Fibroblast of lung (primary cell): ENCODE measurements around the gene CNTNAP5. TPM values are rescaled to one million over a fixed set of nuclear protein-coding genes. Genes with fewer than 3 reads are reported as not detected.

Source experiments
- DNase-seq, 2 donors: peaks; one replicate each; pipeline versions ENCODE4 v3.0.0 to v3.0.0-alpha.2; 2010; ENCODE audit warnings: low read depth in 2 of 2
- H2AFZ ChIP-seq: 2 replicates; pipeline ENCODE4 v1.5.1; 2012; ENCODE audit warnings: low read length, control low read depth, inconsistent platforms
- H3K27ac ChIP-seq: 2 replicates; pipeline ENCODE4 v1.5.1; 2011; ENCODE audit warnings: low read length, control low read depth; ENCODE audit not compliant: insufficient read depth
- H3K27me3 ChIP-seq: 2 replicates; pipeline ENCODE4 v1.5.1; 2011; ENCODE audit warnings: mild to moderate bottlenecking, low read length; ENCODE audit not compliant: control insufficient read depth, insufficient read depth
- H3K36me3 ChIP-seq: 2 replicates; pipeline ENCODE4 v1.5.1; 2011; ENCODE audit warnings: low read length; ENCODE audit not compliant: control insufficient read depth, insufficient read depth
- H3K4me1 ChIP-seq: 2 replicates; pipeline ENCODE4 v1.5.1; 2011; ENCODE audit warnings: low read length; ENCODE audit not compliant: control insufficient read depth, insufficient read depth; ENCODE audit errors: extremely low read depth
- H3K4me2 ChIP-seq: 2 replicates; pipeline ENCODE4 v1.5.1; 2011; ENCODE audit warnings: low read length, control low read depth; ENCODE audit not compliant: insufficient read depth; ENCODE audit errors: extremely low read depth
- H3K4me3 ChIP-seq, 4 experiments: fragments of 200-600 bp in 1 of 4; sonication (generic) in 1 of 4; replicated peaks in 1 of 4; 2 replicates each; pipeline ENCODE4 v1.5.1; 2011 to 2016; ENCODE audit warnings: low read length in 4 of 4, low read depth in 3 of 4, mild to moderate bottlenecking in 3 of 4, control low read depth in 2 of 4, inconsistent platforms in 1 of 4, mixed read lengths in 1 of 4; ENCODE audit not compliant: insufficient read depth in 1 of 4; ENCODE audit errors: control extremely low read depth in 1 of 4
- H3K79me2 ChIP-seq: 2 replicates; pipeline ENCODE4 v1.5.1; 2012; ENCODE audit warnings: mild to moderate bottlenecking, low read length, inconsistent platforms; ENCODE audit not compliant: control insufficient read depth, insufficient read depth
- H3K9ac ChIP-seq: 2 replicates; pipeline ENCODE4 v1.5.1; 2011; ENCODE audit warnings: mild to moderate bottlenecking, low read length, control low read depth; ENCODE audit not compliant: insufficient read depth
- H3K9me3 ChIP-seq: 2 replicates; pipeline ENCODE4 v1.5.1; 2012; ENCODE audit warnings: low read depth, low read length; ENCODE audit not compliant: control insufficient read depth, insufficient read depth
- H4K20me1 ChIP-seq: 2 replicates; pipeline ENCODE4 v1.5.1; 2011; ENCODE audit warnings: low read length; ENCODE audit not compliant: control insufficient read depth, insufficient read depth; ENCODE audit errors: extremely low read depth
- EZH2 ChIP-seq: IDR thresholded peaks from 2 replicates; pipeline ENCODE4 v1.5.1; 2012; ENCODE audit warnings: low read length, control low read depth, mild to moderate bottlenecking; ENCODE audit errors: missing control alignments
- polyA plus RNA-seq, 2 donors: library from polyadenylated mRNA; depleted of rRNA in 1 of 2; stranded (reverse) in 1 of 2; unstranded in 1 of 2; fragments of >200 nt; gene quantifications; 2 replicates each; pipeline ENCODE4 v1.2.1, GENCODE V29; 2011 to 2012; ENCODE audit warnings: missing spikeins in 1 of 2
- total RNA-seq: library from RNA; depleted of rRNA; stranded (reverse); fragments of >200 nt; gene quantifications from 2 replicates; pipeline ENCODE4 v1.2.1, GENCODE V29; 2014
- TF ChIP-seq, protein P1 (sequence below), 2 donors: IDR thresholded peaks in 1 of 2; conservative IDR thresholded peaks in 1 of 2; 1 replicate in 1 of 2; 2 replicates in 1 of 2; pipeline ENCODE4 v1.5.1; 2011 to 2012; ENCODE audit warnings: low read length in 2 of 2, control low read depth in 1 of 2, inconsistent platforms in 1 of 2, low read depth in 1 of 2, mild to moderate bottlenecking in 1 of 2

Gene CNTNAP5
- total and polyA plus RNA-seq, 2 donors (not counting 1 experiment from before 2014, with no cell fraction given), result not detected

- no peaks in the 10 kb centered on the region for H3K27me3 ChIP-seq
- H3K9me3 ChIP-seq, result no peaks in the 10 kb centered on the region
- no peak overlapping the region for H2AFZ ChIP-seq
- no peak for DNase-seq
- H3K9ac ChIP-seq, result no peak overlapping the region
- no peak overlapping the region for H3K4me3 ChIP-seq
- H3K4me2 ChIP-seq, result no peak overlapping the region
- H4K20me1 ChIP-seq, result no peaks in the 10 kb centered on the region
- H3K4me1 ChIP-seq, result no peaks in the 10 kb centered on the region
- H3K27ac ChIP-seq, result no peak overlapping the region
- no peaks in the 10 kb centered on the region for H3K36me3 ChIP-seq
- H3K79me2 ChIP-seq, result no peaks in the 10 kb centered on the region
- TF ChIP-seq, protein P1, sequence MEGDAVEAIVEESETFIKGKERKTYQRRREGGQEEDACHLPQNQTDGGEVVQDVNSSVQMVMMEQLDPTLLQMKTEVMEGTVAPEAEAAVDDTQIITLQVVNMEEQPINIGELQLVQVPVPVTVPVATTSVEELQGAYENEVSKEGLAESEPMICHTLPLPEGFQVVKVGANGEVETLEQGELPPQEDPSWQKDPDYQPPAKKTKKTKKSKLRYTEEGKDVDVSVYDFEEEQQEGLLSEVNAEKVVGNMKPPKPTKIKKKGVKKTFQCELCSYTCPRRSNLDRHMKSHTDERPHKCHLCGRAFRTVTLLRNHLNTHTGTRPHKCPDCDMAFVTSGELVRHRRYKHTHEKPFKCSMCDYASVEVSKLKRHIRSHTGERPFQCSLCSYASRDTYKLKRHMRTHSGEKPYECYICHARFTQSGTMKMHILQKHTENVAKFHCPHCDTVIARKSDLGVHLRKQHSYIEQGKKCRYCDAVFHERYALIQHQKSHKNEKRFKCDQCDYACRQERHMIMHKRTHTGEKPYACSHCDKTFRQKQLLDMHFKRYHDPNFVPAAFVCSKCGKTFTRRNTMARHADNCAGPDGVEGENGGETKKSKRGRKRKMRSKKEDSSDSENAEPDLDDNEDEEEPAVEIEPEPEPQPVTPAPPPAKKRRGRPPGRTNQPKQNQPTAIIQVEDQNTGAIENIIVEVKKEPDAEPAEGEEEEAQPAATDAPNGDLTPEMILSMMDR (conservative IDR thresholded peaks at IDR 0.05 in 1 of 2, IDR thresholded peaks at IDR 0.05 in 1 of 2; ENCODE audit: low read depth in 1 of 2, low read length in 2 of 2), result no peak
- TF ChIP-seq EZH2, result no peak
Measured at GRCh38 chr2:124756048-124756447, 731.0 kb downstream of the CNTNAP5 start.

DNA sequence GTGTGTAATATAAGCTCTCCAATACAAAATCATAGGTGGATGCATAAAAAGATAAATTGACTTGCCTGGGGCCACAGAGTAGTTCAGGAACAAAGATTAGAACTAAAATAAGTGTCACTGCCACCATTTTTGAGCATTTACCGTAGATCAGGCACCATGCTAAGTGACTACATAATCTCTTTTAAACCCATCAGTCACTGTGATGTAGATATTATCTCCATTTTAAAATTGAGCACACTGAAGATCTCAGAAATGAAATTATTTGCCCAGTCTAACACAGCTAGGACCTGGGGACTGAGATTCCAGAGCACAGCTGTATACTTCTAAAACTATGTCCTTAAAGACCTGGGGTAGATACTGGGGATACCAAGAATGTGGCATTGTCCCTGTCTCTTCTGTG lies 737.3 kb downstream of the CNTNAP5 start:
- Histone ChIP-seq H3K4me3 (no peak overlapping the region), H3K4me2 (no peak overlapping the region), H3K9ac (no peak overlapping the region), H3K36me3 (no peaks in the 10 kb centered on the region), H3K27me3 (no peaks in the 10 kb centered on the region), H3K79me2 (no peaks in the 10 kb centered on the region), H2AFZ (no peak overlapping the region), H3K27ac (no peak overlapping the region), H3K9me3 (no peaks in the 10 kb centered on the region), H4K20me1 (no peaks in the 10 kb centered on the region), H3K4me1 (no peaks in the 10 kb centered on the region)
- DNase-seq, result no peak
- TF ChIP-seq, protein P1 (conservative IDR thresholded peaks at IDR 0.05 in 1 of 2, IDR thresholded peaks at IDR 0.05 in 1 of 2; ENCODE audit: low read depth in 1 of 2, low read length in 2 of 2), result no peak
- no peak for TF ChIP-seq EZH2

DNA sequence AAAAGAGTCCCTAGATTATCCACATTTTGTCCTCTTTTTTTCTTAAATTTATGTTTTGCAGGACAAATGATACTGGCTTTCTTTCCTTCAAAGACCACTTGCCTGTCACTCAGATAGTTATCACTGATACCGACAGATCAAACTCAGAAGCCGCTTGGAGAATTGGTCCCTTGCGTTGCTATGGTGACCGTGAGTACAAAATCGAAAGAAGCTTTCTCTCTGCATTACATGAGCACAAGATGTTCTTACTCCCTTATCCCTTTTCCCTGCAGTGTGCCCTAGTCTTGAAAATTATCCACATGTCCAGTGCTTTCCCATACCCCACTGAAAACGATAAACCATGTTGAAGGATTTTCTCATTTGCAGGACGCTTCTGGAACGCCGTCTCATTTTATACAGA lies 738.5 kb downstream of the CNTNAP5 start:
- DNase-seq, result no peak
- no peak for TF ChIP-seq EZH2
- TF ChIP-seq, protein P1 (conservative IDR thresholded peaks at IDR 0.05 in 1 of 2, IDR thresholded peaks at IDR 0.05 in 1 of 2; ENCODE audit: low read depth in 1 of 2, low read length in 2 of 2), result no peak
- no peak overlapping the region for H3K27ac ChIP-seq
- H3K9ac ChIP-seq, result no peak overlapping the region
- no peak overlapping the region for H3K4me2 ChIP-seq
- no peaks in the 10 kb centered on the region for H3K79me2 ChIP-seq
- no peak overlapping the region for H2AFZ ChIP-seq
- no peaks in the 10 kb centered on the region for H3K27me3 ChIP-seq
- no peak overlapping the region for H3K4me3 ChIP-seq
- H3K4me1 ChIP-seq, result no peaks in the 10 kb centered on the region
- no peaks in the 10 kb centered on the region for H3K36me3 ChIP-seq
- no peaks in the 10 kb centered on the region for H4K20me1 ChIP-seq
- H3K9me3 ChIP-seq, result no peaks in the 10 kb centered on the region
